SU-DHL-6 (cell line): Measurements from ENCODE around the gene MOV10L1.

Experiments
- H2AFZ ChIP-seq: fragments of 200-600 bp; sonication (generic); 2 replicates; pipeline ENCODE4 v1.6.1; 2014; ENCODE audit warnings: low read depth, mild to moderate bottlenecking, moderate library complexity, mixed read lengths, antibody characterized with exemption, low read length; ENCODE audit not compliant: severe bottlenecking
- H3F3A ChIP-seq: fragments of 200-600 bp; shearing (Covaris generic); 2 replicates; pipeline ENCODE4 v1.6.0; 2016; ENCODE audit warnings: antibody characterized with exemption, mild to moderate bottlenecking; ENCODE audit not compliant: insufficient read depth
- H3K27ac ChIP-seq: fragments of 200-600 bp; sonication (generic); 2 replicates; pipeline ENCODE4 v1.5.1; 2016; ENCODE audit warnings: low read depth, mild to moderate bottlenecking, low read length, moderate library complexity, mixed read lengths
- H3K27me3 ChIP-seq: fragments of 200-600 bp; sonication (generic), shearing (Covaris generic); 2 replicates; pipeline ENCODE4 v1.6.0; 2014; ENCODE audit warnings: mild to moderate bottlenecking, low read length
- H3K36me3 ChIP-seq: fragments of 200-600 bp; sonication (generic); 2 replicates; pipeline ENCODE4 v1.6.1; 2014; ENCODE audit warnings: mild to moderate bottlenecking, low read length, mixed read lengths
- H3K4me2 ChIP-seq: fragments of 300-600, 200-600 bp; shearing (Covaris generic), sonication (generic); 2 replicates; pipeline ENCODE4 v1.6.0; 2014; ENCODE audit warnings: low read length, low read depth, mild to moderate bottlenecking; ENCODE audit not compliant: poor library complexity, severe bottlenecking
- H3K4me3 ChIP-seq: fragments of 200-600 bp; sonication (generic); 2 replicates; pipeline ENCODE4 v1.5.1; 2014; ENCODE audit warnings: antibody characterized with exemption, low read length, mild to moderate bottlenecking, mixed read lengths; ENCODE audit not compliant: insufficient read depth, poor library complexity, severe bottlenecking
- H3K79me2 ChIP-seq: fragments of 200-600 bp; sonication (generic); 2 replicates; pipeline ENCODE4 v1.6.1; 2014; ENCODE audit warnings: mild to moderate bottlenecking, low read length, moderate library complexity; ENCODE audit not compliant: insufficient read depth
- H3K9ac ChIP-seq: fragments of 200-600 bp; sonication (generic); 2 replicates; pipeline ENCODE4 v1.7.0; 2014; ENCODE audit warnings: mild to moderate bottlenecking, low read length
- H3K9me2 ChIP-seq: fragments of 200-600 bp; sonication (generic); replicated peaks from 2 replicates; pipeline ENCODE4 v1.6.1; 2014; ENCODE audit warnings: low read length; ENCODE audit not compliant: insufficient read depth
- H3K9me3 ChIP-seq: fragments of 200-600 bp; sonication (generic); 2 replicates; pipeline ENCODE4 v1.6.1; 2014; ENCODE audit warnings: low read length, mixed read lengths; ENCODE audit not compliant: insufficient read depth
- H4K20me1 ChIP-seq: fragments of 200-600 bp; sonication (generic); 2 replicates; pipeline ENCODE4 v1.6.1; 2014; ENCODE audit warnings: low read depth, mild to moderate bottlenecking, antibody characterized with exemption, low read length, moderate library complexity, mixed read lengths
- EZH2phosphoT487 ChIP-seq: fragments of 200-600 bp; sonication (generic), shearing (Covaris generic); conservative IDR thresholded peaks from 2 replicates; pipeline ENCODE4 v1.6.1; 2018; ENCODE audit warnings: mild to moderate bottlenecking, antibody characterized with exemption, low read length, moderate library complexity, mixed read lengths
- TF ChIP-seq, protein P1 (sequence below): fragments of 200-600 bp; sonication (generic); IDR thresholded peaks from one replicate; pipeline ENCODE4 v1.5.1; 2017; ENCODE audit warnings: antibody characterized with exemption, mild to moderate bottlenecking, low read length, moderate library complexity; ENCODE audit not compliant: insufficient read depth, poor library complexity, severe bottlenecking

The MOV10L1 gene

DNA sequence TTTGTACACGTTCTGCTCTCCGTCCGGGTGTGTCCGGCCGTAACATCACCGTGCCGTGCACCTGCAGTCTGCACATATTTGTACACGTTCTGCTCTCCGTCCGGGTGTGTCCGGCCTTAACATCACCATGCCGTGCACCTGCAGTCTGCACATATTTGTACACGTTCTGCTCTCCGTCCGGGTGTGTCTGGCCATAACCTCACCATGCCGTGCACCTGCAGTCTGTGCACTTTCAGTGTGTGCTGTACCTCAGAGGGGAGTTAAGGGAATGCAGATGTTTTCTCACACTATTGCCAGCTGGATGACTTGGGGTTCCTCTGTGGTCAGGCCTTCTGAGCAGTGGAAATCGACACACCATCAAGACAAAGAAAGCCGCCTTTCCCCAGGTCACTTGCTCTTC is 35.9 kb upstream of the MOV10L1 start:
- Histone ChIP-seq H4K20me1 (no peaks in the 10 kb centered on the region), H3K79me2 (no peaks in the 10 kb centered on the region), H3K27ac (no peak overlapping the region), H3K9me2 (no peaks in the 10 kb centered on the region), H3K27me3 (no peaks in the 10 kb centered on the region), H3K4me3 (no peak overlapping the region), H3K4me2 (no peak overlapping the region), H3K36me3 (no peaks in the 10 kb centered on the region), H3K9ac (no peak overlapping the region), H2AFZ (no peak overlapping the region), H3K9me3 (peaks cover 5% of the 10 kb centered on the region; the same call in 1 of the 2 replicates), H3F3A (no peaks in the 10 kb centered on the region)
- TF ChIP-seq, protein P1, sequence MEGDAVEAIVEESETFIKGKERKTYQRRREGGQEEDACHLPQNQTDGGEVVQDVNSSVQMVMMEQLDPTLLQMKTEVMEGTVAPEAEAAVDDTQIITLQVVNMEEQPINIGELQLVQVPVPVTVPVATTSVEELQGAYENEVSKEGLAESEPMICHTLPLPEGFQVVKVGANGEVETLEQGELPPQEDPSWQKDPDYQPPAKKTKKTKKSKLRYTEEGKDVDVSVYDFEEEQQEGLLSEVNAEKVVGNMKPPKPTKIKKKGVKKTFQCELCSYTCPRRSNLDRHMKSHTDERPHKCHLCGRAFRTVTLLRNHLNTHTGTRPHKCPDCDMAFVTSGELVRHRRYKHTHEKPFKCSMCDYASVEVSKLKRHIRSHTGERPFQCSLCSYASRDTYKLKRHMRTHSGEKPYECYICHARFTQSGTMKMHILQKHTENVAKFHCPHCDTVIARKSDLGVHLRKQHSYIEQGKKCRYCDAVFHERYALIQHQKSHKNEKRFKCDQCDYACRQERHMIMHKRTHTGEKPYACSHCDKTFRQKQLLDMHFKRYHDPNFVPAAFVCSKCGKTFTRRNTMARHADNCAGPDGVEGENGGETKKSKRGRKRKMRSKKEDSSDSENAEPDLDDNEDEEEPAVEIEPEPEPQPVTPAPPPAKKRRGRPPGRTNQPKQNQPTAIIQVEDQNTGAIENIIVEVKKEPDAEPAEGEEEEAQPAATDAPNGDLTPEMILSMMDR, result no peak
- no peak for TF ChIP-seq EZH2phosphoT487

DNA sequence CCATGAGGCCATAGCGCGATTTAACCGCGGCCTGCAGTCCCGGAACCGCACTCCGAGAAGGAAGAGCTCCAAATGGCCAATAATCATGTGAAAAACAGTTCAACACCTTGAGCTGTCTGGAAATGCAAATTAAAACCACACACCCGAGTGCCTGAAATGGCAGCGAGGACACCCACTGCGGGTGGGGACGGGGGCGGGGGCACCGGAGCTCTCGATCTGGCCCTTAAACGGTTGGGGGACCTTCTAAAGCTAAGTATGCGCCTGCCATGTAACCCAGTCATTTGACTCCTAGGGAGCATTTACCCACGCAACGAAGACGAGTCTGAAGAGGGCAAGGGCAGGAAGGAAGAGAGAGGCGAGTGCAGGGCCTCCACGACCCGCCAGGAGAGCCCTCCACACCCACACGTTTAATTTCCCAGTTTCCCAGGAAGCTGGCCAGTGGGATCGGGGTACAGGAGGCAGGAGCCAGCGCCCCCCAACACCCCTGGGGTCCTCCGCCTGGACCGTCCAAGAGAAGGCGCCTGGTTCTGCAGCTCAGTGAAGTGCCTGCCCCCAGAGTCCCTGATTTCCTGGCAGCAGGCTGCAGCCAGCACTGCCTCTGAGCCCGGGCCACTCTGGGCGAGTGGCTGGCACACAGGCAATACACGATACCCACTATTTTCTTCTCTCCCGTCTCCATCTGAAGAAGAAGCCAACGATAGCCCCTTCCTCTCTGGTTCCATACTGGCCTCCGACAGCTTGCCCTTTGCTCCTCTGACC is 33.4 kb upstream of the MOV10L1 start:
- Histone ChIP-seq H4K20me1 (no peaks in the 10 kb centered on the region), H3K4me2 (no peak overlapping the region), H3K9ac (no peak overlapping the region), H3K9me3 (peaks cover 5% of the 10 kb centered on the region; the same call in 1 of the 2 replicates), H3K4me3 (no peak overlapping the region), H2AFZ (no peak overlapping the region), H3K36me3 (no peaks in the 10 kb centered on the region), H3F3A (no peaks in the 10 kb centered on the region), H3K27ac (no peak overlapping the region), H3K9me2 (no peaks in the 10 kb centered on the region), H3K79me2 (no peaks in the 10 kb centered on the region), H3K27me3 (no peaks in the 10 kb centered on the region)
- no peak for TF ChIP-seq EZH2phosphoT487
- TF ChIP-seq, protein P1, result no peak

DNA sequence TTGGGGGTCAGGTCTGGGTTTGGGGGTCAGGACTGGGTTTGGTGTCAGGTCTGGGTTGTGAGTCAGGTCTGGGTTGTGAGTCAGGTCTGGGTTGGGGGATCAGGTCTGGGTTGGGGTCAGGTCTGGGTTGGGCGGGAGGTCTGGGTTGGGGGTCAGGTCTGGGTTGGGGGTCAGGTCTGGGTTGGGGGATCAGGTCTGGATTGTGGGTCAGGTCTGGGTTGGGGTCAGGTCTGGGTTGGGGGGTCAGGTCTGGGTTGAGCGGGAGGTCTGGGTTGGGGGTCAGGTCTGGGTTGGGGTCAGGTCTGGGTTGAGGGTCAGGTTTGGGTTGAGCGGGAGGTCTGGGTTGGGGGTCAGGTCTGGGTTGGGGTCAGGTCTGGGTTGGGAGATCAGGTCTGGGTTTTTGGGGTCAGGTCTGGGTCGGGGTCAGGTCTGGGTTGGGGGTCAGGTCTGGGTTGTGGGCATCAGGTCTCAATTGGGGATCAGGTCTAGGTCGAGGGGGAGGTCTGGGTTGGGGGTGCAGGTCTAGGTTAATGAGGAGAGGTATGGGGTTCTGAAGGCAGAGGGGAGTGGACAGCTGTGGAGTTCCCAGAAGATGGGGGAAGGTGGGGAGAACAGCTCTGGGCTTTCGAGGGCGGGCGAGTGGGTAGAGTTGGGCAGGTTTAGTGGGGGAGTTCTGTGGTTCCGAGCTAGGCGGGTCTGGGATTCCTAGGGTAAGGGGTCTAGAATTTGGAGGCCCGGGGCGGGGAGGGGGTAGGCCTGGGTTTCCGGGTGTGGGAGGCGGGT is 32.3 kb upstream of the MOV10L1 start:
- H3K4me3 ChIP-seq, result no peak overlapping the region
- H3K79me2 ChIP-seq, result no peaks in the 10 kb centered on the region
- no peaks in the 10 kb centered on the region for H3K27me3 ChIP-seq
- no peaks in the 10 kb centered on the region for H3K9me2 ChIP-seq
- H3K9ac ChIP-seq, result no peak overlapping the region
- no peak overlapping the region for H3K27ac ChIP-seq
- peaks cover 5% of the 10 kb centered on the region; the same call in 1 of the 2 replicates for H3K9me3 ChIP-seq
- no peaks in the 10 kb centered on the region for H3K36me3 ChIP-seq
- no peak overlapping the region for H2AFZ ChIP-seq
- H3K4me2 ChIP-seq, result no peak overlapping the region
- no peaks in the 10 kb centered on the region for H3F3A ChIP-seq
- no peaks in the 10 kb centered on the region for H4K20me1 ChIP-seq
- TF ChIP-seq, protein P1, result no peak
- TF ChIP-seq EZH2phosphoT487, result no peak
